Measurements from ENCODE around the gene RAP1A. TPM values are rescaled to one million over a fixed set of nuclear protein-coding genes. Genes with fewer than 3 reads are reported as not detected.
"Not testable (repeated sequence)": the region's sequence is repeated elsewhere in the genome, so short reads cannot be mapped to it uniquely, and the experiment has no call there.

The RAP1A gene
- polyA plus RNA-seq, 1 donor (not counting 4 experiments of a cell fraction or from before 2014, with no cell fraction given): 70.3 TPM

DNA sequence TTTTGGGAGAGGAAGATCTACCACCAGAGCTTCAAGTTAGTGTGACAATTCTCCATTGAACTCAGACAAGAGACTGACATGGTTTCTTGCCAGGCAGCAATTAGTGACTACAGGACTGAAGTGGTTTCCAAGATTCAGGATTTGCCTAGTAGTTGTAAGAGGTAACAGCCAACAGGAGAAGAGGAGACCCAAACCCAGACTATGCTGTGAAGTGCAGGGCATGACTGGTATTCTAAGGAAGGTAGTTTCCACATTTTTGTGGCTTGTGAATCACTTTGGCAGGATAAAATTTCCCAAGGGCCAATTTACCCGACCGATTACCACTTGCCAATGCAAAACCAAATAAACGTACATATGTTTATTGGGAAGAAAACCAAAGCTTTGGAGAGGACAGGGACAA lies 14.7 kb upstream of the RAP1A start:
- H3K27ac ChIP-seq (ENCODE audit: control insufficient read depth, insufficient read depth, low read length): peak overlapping the region; percentile 1
- dilution Hi-C loops (cut with MboI; ENCODE audit: extremely low pct_ligation_motif_present, low sequenced_read_pairs): no loop called here
- no peak for TF ChIP-seq EZH2 (IDR thresholded peaks at IDR 0.05; ENCODE audit: low read length)
- TF ChIP-seq, protein P1, sequence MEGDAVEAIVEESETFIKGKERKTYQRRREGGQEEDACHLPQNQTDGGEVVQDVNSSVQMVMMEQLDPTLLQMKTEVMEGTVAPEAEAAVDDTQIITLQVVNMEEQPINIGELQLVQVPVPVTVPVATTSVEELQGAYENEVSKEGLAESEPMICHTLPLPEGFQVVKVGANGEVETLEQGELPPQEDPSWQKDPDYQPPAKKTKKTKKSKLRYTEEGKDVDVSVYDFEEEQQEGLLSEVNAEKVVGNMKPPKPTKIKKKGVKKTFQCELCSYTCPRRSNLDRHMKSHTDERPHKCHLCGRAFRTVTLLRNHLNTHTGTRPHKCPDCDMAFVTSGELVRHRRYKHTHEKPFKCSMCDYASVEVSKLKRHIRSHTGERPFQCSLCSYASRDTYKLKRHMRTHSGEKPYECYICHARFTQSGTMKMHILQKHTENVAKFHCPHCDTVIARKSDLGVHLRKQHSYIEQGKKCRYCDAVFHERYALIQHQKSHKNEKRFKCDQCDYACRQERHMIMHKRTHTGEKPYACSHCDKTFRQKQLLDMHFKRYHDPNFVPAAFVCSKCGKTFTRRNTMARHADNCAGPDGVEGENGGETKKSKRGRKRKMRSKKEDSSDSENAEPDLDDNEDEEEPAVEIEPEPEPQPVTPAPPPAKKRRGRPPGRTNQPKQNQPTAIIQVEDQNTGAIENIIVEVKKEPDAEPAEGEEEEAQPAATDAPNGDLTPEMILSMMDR (optimal IDR thresholded peaks at IDR 0.05 in 1 of 3, IDR thresholded peaks at IDR 0.05 in 1 of 3, conservative IDR thresholded peaks at IDR 0.05 in 1 of 3; ENCODE audit: extremely low read depth in 1 of 3, insufficient read depth in 2 of 3, low read length in 3 of 3): no peak
- H3K9me3 ChIP-seq (ENCODE audit: control insufficient read depth, low read depth, low read length): no peaks in the 10 kb centered on the region
- peak; percentile 23 for DNase-seq (ENCODE audit: low read depth, low spot score)
- no peaks in the 10 kb centered on the region for H3K36me3 ChIP-seq (ENCODE audit: control insufficient read depth in 2 of 2, extremely low read depth in 1 of 2, insufficient read depth in 2 of 2, low read length in 2 of 2)
- H3K9me1 ChIP-seq (ENCODE audit: control insufficient read depth, extremely low read depth, insufficient read depth, low read length): no peaks in the 10 kb centered on the region
- H4K20me1 ChIP-seq (ENCODE audit: control insufficient read depth, extremely low read depth, insufficient read depth, low read length): no peaks in the 10 kb centered on the region
- H3K4me1 ChIP-seq (ENCODE audit: control insufficient read depth, extremely low read depth, insufficient read depth, low read length): peaks cover 23% of the 10 kb centered on the region
- no peaks in the 10 kb centered on the region for H3K79me2 ChIP-seq (ENCODE audit: control insufficient read depth, insufficient read depth, low read length)
- H3K9ac ChIP-seq (ENCODE audit: control insufficient read depth, extremely low read depth, insufficient read depth, low read length): no peak overlapping the region
- H3K4me2 ChIP-seq (ENCODE audit: control insufficient read depth, extremely low read depth, insufficient read depth, low read depth, low read length): peak overlapping the region; percentile 33
- H3K4me3 ChIP-seq (ENCODE audit: control insufficient read depth in 2 of 3, extremely low read depth in 1 of 3, insufficient read depth in 2 of 3, low read depth in 1 of 3, low read length in 3 of 3): no peak overlapping the region
- no peak overlapping the region for H2AFZ ChIP-seq (ENCODE audit: control insufficient read depth, low read length)
- peak; percentile 80 for FAIRE-seq
- H3K27me3 ChIP-seq (ENCODE audit: control insufficient read depth, extremely low read depth, insufficient read depth, low read length): no peaks in the 10 kb centered on the region

GRCh38 chr1:111605576-111605975 lies 14.0 kb upstream of the RAP1A start:
- H2AFZ ChIP-seq (ENCODE audit: control insufficient read depth, low read length): no peak overlapping the region
- no peaks in the 10 kb centered on the region for H3K9me3 ChIP-seq (ENCODE audit: control insufficient read depth, low read depth, low read length)
- H3K79me2 ChIP-seq (ENCODE audit: control insufficient read depth, insufficient read depth, low read length): no peaks in the 10 kb centered on the region
- FAIRE-seq (no peak), DNase-seq (ENCODE audit: low read depth, low spot score) (no peak)
- dilution Hi-C loops (cut with MboI; ENCODE audit: extremely low pct_ligation_motif_present, low sequenced_read_pairs): no loop called here
- no peaks in the 10 kb centered on the region for H4K20me1 ChIP-seq (ENCODE audit: control insufficient read depth, extremely low read depth, insufficient read depth, low read length)
- H3K27me3 ChIP-seq (ENCODE audit: control insufficient read depth, extremely low read depth, insufficient read depth, low read length): no peaks in the 10 kb centered on the region
- peaks cover 23% of the 10 kb centered on the region for H3K4me1 ChIP-seq (ENCODE audit: control insufficient read depth, extremely low read depth, insufficient read depth, low read length)
- H3K4me2 ChIP-seq (ENCODE audit: control insufficient read depth, extremely low read depth, insufficient read depth, low read depth, low read length): peak overlapping the region; percentile 33
- no peak overlapping the region for H3K27ac ChIP-seq (ENCODE audit: control insufficient read depth, insufficient read depth, low read length)
- H3K4me3 ChIP-seq (ENCODE audit: control insufficient read depth in 2 of 3, extremely low read depth in 1 of 3, insufficient read depth in 2 of 3, low read depth in 1 of 3, low read length in 3 of 3): no peak overlapping the region
- TF ChIP-seq EZH2 (IDR thresholded peaks at IDR 0.05; ENCODE audit: low read length): no peak
- TF ChIP-seq, protein P1 (optimal IDR thresholded peaks at IDR 0.05 in 1 of 3, IDR thresholded peaks at IDR 0.05 in 1 of 3, conservative IDR thresholded peaks at IDR 0.05 in 1 of 3; ENCODE audit: extremely low read depth in 1 of 3, insufficient read depth in 2 of 3, low read length in 3 of 3): no peak
- H3K36me3 ChIP-seq (ENCODE audit: control insufficient read depth in 2 of 2, extremely low read depth in 1 of 2, insufficient read depth in 2 of 2, low read length in 2 of 2): no peaks in the 10 kb centered on the region
- no peak overlapping the region for H3K9ac ChIP-seq (ENCODE audit: control insufficient read depth, extremely low read depth, insufficient read depth, low read length)
- no peaks in the 10 kb centered on the region for H3K9me1 ChIP-seq (ENCODE audit: control insufficient read depth, extremely low read depth, insufficient read depth, low read length)

GRCh38 chr1:111606457-111607215 lies 13.0 kb upstream of the RAP1A start:
- dilution Hi-C loops (cut with MboI; ENCODE audit: extremely low pct_ligation_motif_present, low sequenced_read_pairs); H3K36me3 ChIP-seq (ENCODE audit: control insufficient read depth in 2 of 2, extremely low read depth in 1 of 2, insufficient read depth in 2 of 2, low read length in 2 of 2); H3K27me3 ChIP-seq (ENCODE audit: control insufficient read depth, extremely low read depth, insufficient read depth, low read length): not testable (repeated sequence)

GRCh38 chr1:111608528-111608927 lies 11.1 kb upstream of the RAP1A start:
- H3K4me1 ChIP-seq (ENCODE audit: control insufficient read depth, extremely low read depth, insufficient read depth, low read length): peaks cover 23% of the 10 kb centered on the region
- H3K9me3 ChIP-seq (ENCODE audit: control insufficient read depth, low read depth, low read length); H3K9me1 ChIP-seq (ENCODE audit: control insufficient read depth, extremely low read depth, insufficient read depth, low read length); H3K36me3 ChIP-seq (ENCODE audit: control insufficient read depth in 2 of 2, extremely low read depth in 1 of 2, insufficient read depth in 2 of 2, low read length in 2 of 2); H4K20me1 ChIP-seq (ENCODE audit: control insufficient read depth, extremely low read depth, insufficient read depth, low read length); H3K9ac ChIP-seq (ENCODE audit: control insufficient read depth, extremely low read depth, insufficient read depth, low read length); H3K79me2 ChIP-seq (ENCODE audit: control insufficient read depth, insufficient read depth, low read length); H2AFZ ChIP-seq (ENCODE audit: control insufficient read depth, low read length); FAIRE-seq; H3K27me3 ChIP-seq (ENCODE audit: control insufficient read depth, extremely low read depth, insufficient read depth, low read length); H3K4me3 ChIP-seq (ENCODE audit: control insufficient read depth in 2 of 3, extremely low read depth in 1 of 3, insufficient read depth in 2 of 3, low read depth in 1 of 3, low read length in 3 of 3); H3K27ac ChIP-seq (ENCODE audit: control insufficient read depth, insufficient read depth, low read length); H3K4me2 ChIP-seq (ENCODE audit: control insufficient read depth, extremely low read depth, insufficient read depth, low read depth, low read length); DNase-seq (ENCODE audit: low read depth, low spot score); dilution Hi-C loops (cut with MboI; ENCODE audit: extremely low pct_ligation_motif_present, low sequenced_read_pairs): not testable (repeated sequence)

More at GRCh38 chr1:111606457-111607215, 13.0 kb upstream of the RAP1A start:
- H3K4me3 ChIP-seq (ENCODE audit: control insufficient read depth in 2 of 3, extremely low read depth in 1 of 3, insufficient read depth in 2 of 3, low read depth in 1 of 3, low read length in 3 of 3); H3K9ac ChIP-seq (ENCODE audit: control insufficient read depth, extremely low read depth, insufficient read depth, low read length); H2AFZ ChIP-seq (ENCODE audit: control insufficient read depth, low read length); DNase-seq (ENCODE audit: low read depth, low spot score); H3K9me1 ChIP-seq (ENCODE audit: control insufficient read depth, extremely low read depth, insufficient read depth, low read length); FAIRE-seq; H3K79me2 ChIP-seq (ENCODE audit: control insufficient read depth, insufficient read depth, low read length); H3K4me2 ChIP-seq (ENCODE audit: control insufficient read depth, extremely low read depth, insufficient read depth, low read depth, low read length); H3K27ac ChIP-seq (ENCODE audit: control insufficient read depth, insufficient read depth, low read length); H3K9me3 ChIP-seq (ENCODE audit: control insufficient read depth, low read depth, low read length); H4K20me1 ChIP-seq (ENCODE audit: control insufficient read depth, extremely low read depth, insufficient read depth, low read length): not testable (repeated sequence)
- H3K4me1 ChIP-seq (ENCODE audit: control insufficient read depth, extremely low read depth, insufficient read depth, low read length): peaks cover 23% of the 10 kb centered on the region
